HepG2 (cell line): ENCODE results near the gene MMS19. TPM values are rescaled to one million over a fixed set of nuclear protein-coding genes. Genes with fewer than 3 reads are reported as not detected.

Experiments
- FOXK2 ChIP-seq: fragments of 450-650 bp; IDR thresholded peaks from 2 replicates; pipeline ENCODE4 v1.6.1; 2016
- IRX3 ChIP-seq: sonication (generic); formaldehyde crosslinking; IDR thresholded peaks from 2 replicates; pipeline ENCODE4 v1.8.1; 2023; ENCODE audit warnings: mild to moderate bottlenecking, low read depth, missing genetic modification reagents, borderline replicate concordance
- KDM3A ChIP-seq: IDR thresholded peaks from 2 replicates; pipeline ENCODE4 v1.6.1; 2018; ENCODE audit warnings: low read depth, missing compliant biosample characterization
- KMT2A ChIP-seq: sonication (generic); formaldehyde crosslinking; IDR thresholded peaks from 2 replicates; pipeline ENCODE4 v1.4.0; 2020; ENCODE audit warnings: missing genetic modification reagents
- MAFF ChIP-seq: IDR thresholded peaks from 2 replicates; pipeline ENCODE4 v1.6.1; 2011; ENCODE audit warnings: low read depth, low read length, improper control_type of control experiment
- MAX ChIP-seq: IDR thresholded peaks from 2 replicates; pipeline ENCODE4 v1.6.1; 2012; ENCODE audit warnings: inconsistent platforms
- NBN ChIP-seq: fragments of 450-650 bp; conservative IDR thresholded peaks from 2 replicates; pipeline ENCODE4 v1.6.1; 2017
- POLR2G ChIP-seq: fragments of 200-400 bp; formaldehyde crosslinking; IDR thresholded peaks from 2 replicates; pipeline ENCODE4 v1.6.1; 2018; ENCODE audit warnings: mild to moderate bottlenecking, low read depth, low read length, moderate library complexity
- SALL2 ChIP-seq: sonication (generic); formaldehyde crosslinking; IDR thresholded peaks from 2 replicates; pipeline ENCODE4 v1.8.1; 2023; ENCODE audit warnings: mild to moderate bottlenecking, missing genetic modification reagents, inconsistent platforms
- SNRNP70 ChIP-seq: fragments of 200-400 bp; formaldehyde crosslinking; IDR thresholded peaks from 2 replicates; pipeline ENCODE4 v1.6.1; 2017; ENCODE audit warnings: mild to moderate bottlenecking, low read depth, low read length, moderate library complexity
- SP140L ChIP-seq: sonication (generic); formaldehyde crosslinking; IDR thresholded peaks from 2 replicates; pipeline ENCODE4 v1.4.0; 2020; ENCODE audit warnings: missing genetic modification reagents, borderline replicate concordance
- TRIM24 ChIP-seq: sonication (generic); formaldehyde crosslinking; IDR thresholded peaks from 2 replicates; pipeline ENCODE4 v1.8.0; 2022; ENCODE audit warnings: mild to moderate bottlenecking, missing genetic modification reagents
- ZFY ChIP-seq: sonication (generic); formaldehyde crosslinking; IDR thresholded peaks from 2 replicates; pipeline ENCODE4 v1.4.0; 2020; ENCODE audit warnings: missing genetic modification reagents
- ZNF230 ChIP-seq: sonication (generic); formaldehyde crosslinking; IDR thresholded peaks from 2 replicates; pipeline ENCODE4 v1.4.0; 2020; ENCODE audit warnings: mild to moderate bottlenecking, missing genetic modification reagents
- ZNF275 ChIP-seq: sonication (generic); formaldehyde crosslinking; IDR thresholded peaks from 2 replicates; pipeline ENCODE4 v1.8.0; 2022; ENCODE audit warnings: missing genetic modification reagents, mild to moderate bottlenecking, inconsistent platforms, borderline replicate concordance
- ZNF329 ChIP-seq: sonication (generic); formaldehyde crosslinking; IDR thresholded peaks from 2 replicates; pipeline ENCODE4 v1.9.0; 2021; ENCODE audit warnings: low read depth, mild to moderate bottlenecking, missing genetic modification reagents
- ZNF446 ChIP-seq: sonication (generic); formaldehyde crosslinking; IDR thresholded peaks from 2 replicates; pipeline ENCODE4 v1.5.0; 2020; ENCODE audit warnings: mild to moderate bottlenecking, missing genetic modification reagents
- ZNF484 ChIP-seq: sonication (generic); formaldehyde crosslinking; IDR thresholded peaks from 2 replicates; pipeline ENCODE4 v1.5.1; 2020; ENCODE audit warnings: mild to moderate bottlenecking, low read depth, missing genetic modification reagents, borderline replicate concordance
- ZNF567 ChIP-seq: sonication (generic); formaldehyde crosslinking; IDR thresholded peaks from 2 replicates; pipeline ENCODE4 v1.8.1; 2023; ENCODE audit warnings: mild to moderate bottlenecking, missing genetic modification reagents, borderline replicate concordance
- ZNF644 ChIP-seq: IDR thresholded peaks from 2 replicates; pipeline ENCODE4 v1.6.1; 2016; ENCODE audit warnings: low read depth
- ZNF841 ChIP-seq: sonication (generic); formaldehyde crosslinking; IDR thresholded peaks from 2 replicates; pipeline ENCODE4 v1.8.1; 2023; ENCODE audit warnings: missing genetic modification reagents, borderline replicate concordance
- ZSCAN12 ChIP-seq: sonication (generic); formaldehyde crosslinking; IDR thresholded peaks from 2 replicates; pipeline ENCODE4 v1.9.0; 2021; ENCODE audit warnings: mild to moderate bottlenecking, missing genetic modification reagents
- polyA plus RNA-seq, 8 experiments: library from polyadenylated mRNA; depleted of rRNA in 3 of 8; stranded (reverse) in 7 of 8; unstranded in 1 of 8; fragments of >200 nt; fragmentation: Illumina TruSeq in 4 of 8; extraction: Trizol in 4 of 8; gene quantifications; 2 replicates each; pipeline versions ENCODE4 v1.2.1 to v1.2.3, GENCODE V29; 2011 to 2016; ENCODE audit warnings: low read depth in 4 of 8, missing spikeins in 1 of 8, mixed read lengths in 1 of 8; ENCODE audit not compliant: insufficient read depth in 1 of 8
- total RNA-seq, 5 experiments: library from RNA; depleted of rRNA; stranded (reverse); fragments of >200 nt; fragmentation: Illumina TruSeq; extraction: Trizol; gene quantifications; 2 replicates each; pipeline ENCODE4 v1.2.3, GENCODE V29; 2016; ENCODE audit warnings: low read depth in 1 of 5
- TF ChIP-seq, protein P1 (sequence below): sonication (generic); formaldehyde crosslinking; IDR thresholded peaks from 2 replicates; pipeline ENCODE4 v1.8.1; 2023; ENCODE audit warnings: missing genetic modification reagents, inconsistent platforms, borderline replicate concordance
- TF ChIP-seq, protein P2 (sequence below): IDR thresholded peaks from 2 replicates; pipeline ENCODE4 v1.6.1; 2016; ENCODE audit warnings: low read depth, borderline replicate concordance
- TF ChIP-seq, protein P3 (sequence below): IDR thresholded peaks from 2 replicates; pipeline ENCODE4 v1.6.1; 2016; ENCODE audit warnings: missing biosample characterization, missing genetic modification reagents, low read depth

The MMS19 gene
- total and polyA plus RNA-seq, 2 of the 13 experiments (the other 11 are each of a cell fraction or from before 2014, with no cell fraction given): 76.4 to 107 TPM

DNA sequence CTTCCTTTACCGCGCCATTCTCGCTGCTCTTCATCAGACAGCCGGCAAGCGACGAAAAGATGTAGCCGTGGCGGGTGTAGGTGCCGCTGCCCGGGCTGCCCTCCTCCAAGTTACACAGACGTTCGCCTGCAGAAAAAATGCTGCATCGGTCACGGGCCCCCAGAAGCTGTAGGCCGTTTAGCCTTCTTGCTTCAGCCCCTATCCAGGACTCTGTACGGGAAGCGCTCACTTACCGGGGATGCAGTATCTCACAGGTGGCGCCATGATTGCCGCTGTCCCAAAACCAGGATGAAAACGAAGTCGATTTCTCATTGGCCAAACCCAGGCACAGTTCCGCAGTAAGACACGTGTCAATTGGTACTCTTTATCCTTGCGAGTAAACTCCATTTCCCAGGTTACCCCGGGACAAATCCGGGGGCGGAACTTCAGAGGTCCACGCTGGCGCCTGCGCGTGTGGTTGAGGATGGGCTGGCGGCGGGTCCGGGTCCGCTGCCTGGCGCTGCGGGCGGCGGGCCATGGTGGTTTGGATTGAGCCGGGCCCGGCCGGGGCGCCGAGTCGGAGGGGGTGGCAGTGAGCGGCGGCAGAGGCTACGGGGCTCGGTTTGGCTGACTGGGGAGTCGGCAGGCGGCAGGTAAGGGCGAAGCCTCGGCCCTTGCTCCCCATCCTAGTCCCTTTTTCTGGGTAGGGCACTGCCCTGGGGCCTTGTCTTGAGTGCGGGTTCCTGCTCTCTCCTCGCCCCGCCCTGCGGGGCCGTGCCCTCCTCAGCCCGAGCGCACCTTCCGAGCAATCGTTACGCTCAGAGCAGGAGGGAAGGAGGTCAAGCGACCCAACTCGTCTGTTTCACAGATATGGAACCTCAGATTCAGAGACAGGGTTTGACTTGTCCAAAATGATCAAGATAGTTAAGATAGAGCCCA is 52.2 kb downstream of the MMS19 start, which contains the start of the genes EXOSC1 and ZDHHC16 (continued):
- TF ChIP-seq, protein P1, sequence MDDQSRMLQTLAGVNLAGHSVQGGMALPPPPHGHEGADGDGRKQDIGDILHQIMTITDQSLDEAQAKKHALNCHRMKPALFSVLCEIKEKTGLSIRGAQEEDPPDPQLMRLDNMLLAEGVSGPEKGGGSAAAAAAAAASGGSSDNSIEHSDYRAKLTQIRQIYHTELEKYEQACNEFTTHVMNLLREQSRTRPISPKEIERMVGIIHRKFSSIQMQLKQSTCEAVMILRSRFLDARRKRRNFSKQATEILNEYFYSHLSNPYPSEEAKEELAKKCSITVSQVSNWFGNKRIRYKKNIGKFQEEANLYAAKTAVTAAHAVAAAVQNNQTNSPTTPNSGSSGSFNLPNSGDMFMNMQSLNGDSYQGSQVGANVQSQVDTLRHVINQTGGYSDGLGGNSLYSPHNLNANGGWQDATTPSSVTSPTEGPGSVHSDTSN: no peak; the same call in 1 of the 2 replicates
- TF ChIP-seq ZNF567 (CRISPR knock-in tag) (no peak), ZNF841 (CRISPR knock-in tag) (no peak), ZNF446 (CRISPR knock-in tag) (no peak), TRIM24 (CRISPR knock-in tag) (no peak), FOXK2 (no peak), KMT2A (CRISPR knock-in tag) (peak; percentile 85), ZNF230 (CRISPR knock-in tag) (no peak; the same call in 1 of the 2 replicates), SALL2 (CRISPR knock-in tag) (peak; percentile 59; the same call in 1 of the 2 replicates), MAFF (no peak), ZNF275 (CRISPR knock-in tag) (0 out of 2 replicates have a peak, but pooled peaks have one; percentile 47), ZNF329 (no peak), MAX (peak; percentile 76), NBN (no peak), ZSCAN12 (CRISPR knock-in tag) (no peak), KDM3A (CRISPR knock-in tag) (peak; percentile 29; the same call in 1 of the 2 replicates), IRX3 (CRISPR knock-in tag) (no peak), POLR2G (peak; percentile 91), SP140L (CRISPR knock-in tag) (no peak), ZNF484 (CRISPR knock-in tag) (no peak), ZFY (CRISPR knock-in tag) (peak; percentile 99), ZNF644 (CRISPR knock-in tag) (no peak), SNRNP70 (no peak)
- TF ChIP-seq, protein P2, sequence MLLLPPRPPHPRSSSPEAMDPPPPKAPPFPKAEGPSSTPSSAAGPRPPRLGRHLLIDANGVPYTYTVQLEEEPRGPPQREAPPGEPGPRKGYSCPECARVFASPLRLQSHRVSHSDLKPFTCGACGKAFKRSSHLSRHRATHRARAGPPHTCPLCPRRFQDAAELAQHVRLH: peak; percentile 32; the same call in 1 of the 2 replicates
- TF ChIP-seq, protein P3, sequence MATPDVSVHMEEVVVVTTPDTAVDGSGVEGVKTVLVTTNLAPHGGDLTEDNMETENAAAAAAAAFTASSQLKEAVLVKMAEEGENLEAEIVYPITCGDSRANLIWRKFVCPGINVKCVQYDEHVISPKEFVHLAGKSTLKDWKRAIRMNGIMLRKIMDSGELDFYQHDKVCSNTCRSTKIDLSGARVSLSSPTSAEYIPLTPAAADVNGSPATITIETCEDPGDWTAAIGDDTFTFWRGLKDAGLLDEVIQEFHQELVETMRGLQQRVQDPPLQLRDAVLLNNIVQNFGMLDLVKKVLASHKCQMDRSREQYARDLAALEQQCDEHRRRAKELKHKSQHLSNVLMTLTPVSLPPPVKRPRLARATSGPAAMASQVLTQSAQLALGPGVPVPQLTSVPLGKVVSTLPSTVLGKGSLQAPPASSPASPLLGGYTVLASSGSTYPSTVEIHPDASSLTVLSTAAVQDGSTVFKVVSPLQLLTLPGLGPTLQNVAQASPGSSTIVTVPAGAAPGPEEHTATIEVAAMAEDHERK (CRISPR knock-in tag): peak; percentile 65; the same call in 1 of the 2 replicates
